OCI-LY3 (cell line): ENCODE data around the gene UBB.
"Not testable (repeated sequence)": the region's sequence is repeated elsewhere in the genome, so short reads cannot be mapped to it uniquely, and the experiment has no call there.

ENCODE experiments used
- H2AFZ ChIP-seq: fragments of 200-600, 300-600 bp; shearing (Covaris generic); 2 replicates; pipeline ENCODE4 v1.6.0; 2014; ENCODE audit warnings: antibody characterized with exemption, low read depth, low read length
- H3K27ac ChIP-seq: fragments of 200-600, 300-600 bp; sonication (generic); 2 replicates; pipeline ENCODE4 v1.5.1; 2014; ENCODE audit warnings: mild to moderate bottlenecking, low read length, moderate library complexity, mixed read lengths
- H3K27me3 ChIP-seq: fragments of 200-600, 300-600 bp; sonication (generic); 2 replicates; pipeline ENCODE4 v1.6.1; 2014; ENCODE audit warnings: low read depth, low read length, mixed read lengths
- H3K36me3 ChIP-seq: fragments of 200-600, 300-600 bp; sonication (generic); replicated peaks from 2 replicates; pipeline ENCODE3; 2014; ENCODE audit warnings: low read depth, low read length, mixed read lengths
- H3K4me1 ChIP-seq: fragments of 300-600, 200-600 bp; sonication (generic); 2 replicates; pipeline ENCODE4 v1.6.1; 2014; ENCODE audit warnings: low read length, mixed read lengths
- H3K4me2 ChIP-seq: fragments of 200-600, 300-600 bp; sonication (generic); 2 replicates; pipeline ENCODE4 v1.6.1; 2014; ENCODE audit warnings: low read length, mixed read lengths
- H3K4me3 ChIP-seq: fragments of 300-600, 200-600 bp; sonication (generic); 2 replicates; pipeline ENCODE4 v1.5.1; 2014; ENCODE audit warnings: antibody characterized with exemption, mild to moderate bottlenecking, low read length, moderate library complexity
- H3K79me2 ChIP-seq: fragments of 300-600, 200-600 bp; shearing (Covaris generic); 2 replicates; pipeline ENCODE4 v1.6.1; 2014; ENCODE audit warnings: mild to moderate bottlenecking, low read length, mixed read lengths
- H3K9ac ChIP-seq: fragments of 300-600, 200-600 bp; shearing (Covaris generic); 2 replicates; pipeline ENCODE4 v1.6.0; 2014; ENCODE audit warnings: mild to moderate bottlenecking, low read length, moderate library complexity
- H3K9me3 ChIP-seq: fragments of 200-600, 300-600 bp; shearing (Covaris generic); 2 replicates; pipeline ENCODE4 v1.6.1; 2014; ENCODE audit warnings: low read length, mixed read lengths; ENCODE audit not compliant: insufficient read depth
- H4K20me1 ChIP-seq: fragments of 200-600, 300-600 bp; sonication (generic); 2 replicates; pipeline ENCODE4 v1.6.1; 2016; ENCODE audit warnings: low read length, mixed read lengths; ENCODE audit not compliant: insufficient read depth
- EZH2phosphoT487 ChIP-seq: fragments of 200-600 bp; shearing (Covaris generic); IDR thresholded peaks from 2 replicates; pipeline ENCODE4 v1.6.1; 2018; ENCODE audit warnings: antibody characterized with exemption, mixed run types, low read depth
- TF ChIP-seq, protein P1 (sequence below): fragments of 200-600, 300-600 bp; sonication (generic); IDR thresholded peaks from 2 replicates; pipeline ENCODE4 v1.5.1; 2014; ENCODE audit warnings: antibody characterized with exemption, low read length, low read depth

Gene UBB

GRCh38 chr17:16381496-16381820, 567 bp downstream of the UBB start:
- Histone ChIP-seq H3K79me2 (peaks cover 9% of the 10 kb centered on the region), H3K4me2 (peak overlapping the region; percentile 72), H2AFZ (no peak overlapping the region), H3K27ac (peak overlapping the region; percentile 77), H4K20me1 (peaks cover 7% of the 10 kb centered on the region), H3K36me3 (no peaks in the 10 kb centered on the region), H3K4me1 (0 out of 2 replicates have a peak, but pooled peaks cover 2% of the 10 kb centered on the region), H3K4me3 (peak overlapping the region; percentile 80), H3K9ac (peak overlapping the region; percentile 80), H3K9me3 (no peaks in the 10 kb centered on the region), H3K27me3 (no peaks in the 10 kb centered on the region)
- TF ChIP-seq EZH2phosphoT487, result no peak
- TF ChIP-seq, protein P1, sequence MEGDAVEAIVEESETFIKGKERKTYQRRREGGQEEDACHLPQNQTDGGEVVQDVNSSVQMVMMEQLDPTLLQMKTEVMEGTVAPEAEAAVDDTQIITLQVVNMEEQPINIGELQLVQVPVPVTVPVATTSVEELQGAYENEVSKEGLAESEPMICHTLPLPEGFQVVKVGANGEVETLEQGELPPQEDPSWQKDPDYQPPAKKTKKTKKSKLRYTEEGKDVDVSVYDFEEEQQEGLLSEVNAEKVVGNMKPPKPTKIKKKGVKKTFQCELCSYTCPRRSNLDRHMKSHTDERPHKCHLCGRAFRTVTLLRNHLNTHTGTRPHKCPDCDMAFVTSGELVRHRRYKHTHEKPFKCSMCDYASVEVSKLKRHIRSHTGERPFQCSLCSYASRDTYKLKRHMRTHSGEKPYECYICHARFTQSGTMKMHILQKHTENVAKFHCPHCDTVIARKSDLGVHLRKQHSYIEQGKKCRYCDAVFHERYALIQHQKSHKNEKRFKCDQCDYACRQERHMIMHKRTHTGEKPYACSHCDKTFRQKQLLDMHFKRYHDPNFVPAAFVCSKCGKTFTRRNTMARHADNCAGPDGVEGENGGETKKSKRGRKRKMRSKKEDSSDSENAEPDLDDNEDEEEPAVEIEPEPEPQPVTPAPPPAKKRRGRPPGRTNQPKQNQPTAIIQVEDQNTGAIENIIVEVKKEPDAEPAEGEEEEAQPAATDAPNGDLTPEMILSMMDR, result no peak

DNA sequence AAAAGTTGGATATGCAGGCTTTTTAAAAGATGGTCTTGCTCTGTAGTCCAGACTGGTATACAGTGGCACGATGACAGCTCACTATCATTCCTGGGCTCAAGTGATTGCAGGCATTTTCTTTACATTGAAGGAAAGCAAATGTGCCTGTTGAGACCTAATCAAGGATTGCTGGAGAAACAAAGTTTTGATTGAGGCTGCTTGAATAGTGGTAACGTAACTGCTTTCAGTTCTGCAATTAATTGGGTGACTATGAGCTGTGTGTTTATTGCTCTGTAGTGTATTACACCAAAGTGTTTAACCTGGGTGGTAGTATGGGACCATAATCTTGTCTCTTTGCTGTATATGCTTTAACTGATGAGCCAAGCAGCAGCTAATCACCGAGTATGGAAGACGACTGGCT, 2.3 kb downstream of the UBB start:
- Histone ChIP-seq H3K9me3 (no peaks in the 10 kb centered on the region), H3K9ac (no peak overlapping the region), H3K4me1 (peaks cover 7% of the 10 kb centered on the region; the same call in 1 of the 2 replicates), H3K27me3 (no peaks in the 10 kb centered on the region), H3K79me2 (peaks cover 9% of the 10 kb centered on the region), H3K36me3 (no peaks in the 10 kb centered on the region), H3K27ac (no peak overlapping the region), H2AFZ (no peak overlapping the region), H4K20me1 (peaks cover 7% of the 10 kb centered on the region), H3K4me2 (no peak overlapping the region), H3K4me3 (no peak overlapping the region)
- TF ChIP-seq, protein P1, result no peak
- no peak for TF ChIP-seq EZH2phosphoT487

- H3K27me3 ChIP-seq, result no peaks in the 10 kb centered on the region
- H3K79me2 ChIP-seq, result peaks cover 9% of the 10 kb centered on the region
- H3K4me3 ChIP-seq, result no peak overlapping the region
- H3K9ac ChIP-seq, result no peak overlapping the region
- no peak overlapping the region for H3K4me2 ChIP-seq
- H2AFZ ChIP-seq, result no peak overlapping the region
- no peak for TF ChIP-seq EZH2phosphoT487
- TF ChIP-seq, protein P1, result no peak
- no peaks in the 10 kb centered on the region for H3K36me3 ChIP-seq
- no peak overlapping the region for H3K27ac ChIP-seq
- H4K20me1 ChIP-seq, result peaks cover 7% of the 10 kb centered on the region
- no peaks in the 10 kb centered on the region for H3K9me3 ChIP-seq
- peaks cover 11% of the 10 kb centered on the region for H3K4me1 ChIP-seq
Measured at GRCh38 chr17:16383772-16384287, 2.9 kb downstream of the UBB start.

DNA sequence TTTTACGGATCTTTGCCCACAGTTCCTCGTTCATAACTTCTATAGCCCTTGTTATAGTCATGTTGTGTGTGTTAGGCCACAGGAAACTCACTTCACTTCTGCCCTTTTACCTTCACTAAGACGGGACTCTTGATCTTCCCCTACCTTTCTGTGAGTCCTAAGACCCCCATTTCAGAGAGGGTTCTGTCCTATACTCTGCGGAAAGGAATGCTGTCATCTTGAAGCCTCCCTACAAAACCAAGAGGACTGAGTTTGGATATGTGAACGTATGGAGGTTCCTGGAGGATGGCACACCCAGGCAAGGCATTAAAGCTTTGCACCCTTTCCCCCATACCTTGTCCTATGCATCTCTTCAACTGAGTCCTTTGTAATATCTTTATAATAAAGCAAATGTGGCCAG, 3.7 kb downstream of the UBB start:
- Histone ChIP-seq H3K9ac (no peak overlapping the region), H3K27ac (no peak overlapping the region)

DNA sequence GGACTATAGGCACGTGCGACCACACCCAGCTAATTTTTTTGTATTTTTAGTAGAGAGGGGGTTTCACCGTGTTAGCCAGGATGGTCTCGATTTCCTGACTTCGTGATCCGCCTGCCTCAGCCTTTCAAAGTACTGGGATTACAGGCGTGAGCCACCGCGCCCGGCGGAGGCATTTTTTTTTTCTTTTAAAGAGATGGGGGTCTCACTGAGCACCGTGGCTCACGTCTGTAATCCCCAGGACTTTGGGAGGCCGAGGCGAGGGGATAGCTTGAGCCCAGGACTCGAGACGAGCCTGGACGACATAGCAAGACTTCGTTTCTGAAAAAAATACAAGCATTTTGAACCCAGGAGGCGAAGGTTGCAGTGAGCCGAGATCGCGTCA, 5.2 kb downstream of the UBB start:
- Histone ChIP-seq H3K9ac (peak overlapping the region; percentile 45), H3K4me3 (peak overlapping the region; percentile 75), H3K4me2 (peak overlapping the region; percentile 64), H3K4me1 (peaks cover 11% of the 10 kb centered on the region), H2AFZ (peak overlapping the region; percentile 72; the same call in 1 of the 2 replicates)
- H3K79me2 ChIP-seq, H3K36me3 ChIP-seq, H3K9me3 ChIP-seq, H3K27me3 ChIP-seq, H4K20me1 ChIP-seq, H3K27ac ChIP-seq: not testable (repeated sequence)

More for the DNA sequence above, 3.7 kb downstream of the UBB start:
- Histone ChIP-seq H4K20me1 (peaks cover 7% of the 10 kb centered on the region), H3K4me1 (peaks cover 11% of the 10 kb centered on the region), H3K27me3 (no peaks in the 10 kb centered on the region), H3K9me3 (no peaks in the 10 kb centered on the region), H3K4me2 (no peak overlapping the region), H2AFZ (no peak overlapping the region), H3K36me3 (no peaks in the 10 kb centered on the region), H3K79me2 (peaks cover 9% of the 10 kb centered on the region), H3K4me3 (no peak overlapping the region)
- no peak for TF ChIP-seq EZH2phosphoT487
- TF ChIP-seq, protein P1, result no peak
